ENCODE measurements around the gene BAG5.

The BAG5 gene

DNA sequence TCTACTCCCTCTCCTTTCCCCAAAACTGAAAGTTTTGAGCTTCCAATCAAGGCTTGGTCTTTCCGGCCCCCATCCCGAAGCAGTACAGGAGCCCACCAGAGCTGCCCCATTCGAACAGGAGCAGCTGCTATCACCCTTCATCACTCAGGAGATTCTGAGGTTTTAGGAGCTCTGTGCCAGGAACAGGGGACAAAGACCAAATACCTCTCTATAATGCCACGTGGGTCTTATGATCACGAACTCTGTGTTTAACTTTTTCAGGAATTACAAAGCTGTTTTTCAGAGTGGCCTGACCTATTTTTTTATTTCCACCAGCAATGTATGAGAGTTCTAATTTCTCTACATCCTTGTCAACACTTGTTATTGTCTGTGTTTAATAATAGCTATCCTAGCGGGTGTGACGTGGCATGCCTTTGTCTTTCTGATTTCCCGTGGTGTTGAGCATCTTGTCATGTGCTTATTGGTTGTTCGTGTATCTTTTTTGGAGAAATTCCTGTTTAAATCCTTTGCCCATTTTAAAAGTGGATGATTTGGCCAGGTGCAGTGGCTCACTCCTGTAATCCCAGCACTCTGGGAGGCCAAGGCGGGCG, 22.0 kb upstream of the BAG5 start:
- no peaks in the 10 kb centered on the region for H3K36me3 ChIP-seq (ENCODE audit: low read length)
- H4K20me1 ChIP-seq (ENCODE audit: low read depth, low read length) = no peaks in the 10 kb centered on the region
- no peak overlapping the region for H3K9ac ChIP-seq (ENCODE audit: low read length)
- TF ChIP-seq, protein P1, sequence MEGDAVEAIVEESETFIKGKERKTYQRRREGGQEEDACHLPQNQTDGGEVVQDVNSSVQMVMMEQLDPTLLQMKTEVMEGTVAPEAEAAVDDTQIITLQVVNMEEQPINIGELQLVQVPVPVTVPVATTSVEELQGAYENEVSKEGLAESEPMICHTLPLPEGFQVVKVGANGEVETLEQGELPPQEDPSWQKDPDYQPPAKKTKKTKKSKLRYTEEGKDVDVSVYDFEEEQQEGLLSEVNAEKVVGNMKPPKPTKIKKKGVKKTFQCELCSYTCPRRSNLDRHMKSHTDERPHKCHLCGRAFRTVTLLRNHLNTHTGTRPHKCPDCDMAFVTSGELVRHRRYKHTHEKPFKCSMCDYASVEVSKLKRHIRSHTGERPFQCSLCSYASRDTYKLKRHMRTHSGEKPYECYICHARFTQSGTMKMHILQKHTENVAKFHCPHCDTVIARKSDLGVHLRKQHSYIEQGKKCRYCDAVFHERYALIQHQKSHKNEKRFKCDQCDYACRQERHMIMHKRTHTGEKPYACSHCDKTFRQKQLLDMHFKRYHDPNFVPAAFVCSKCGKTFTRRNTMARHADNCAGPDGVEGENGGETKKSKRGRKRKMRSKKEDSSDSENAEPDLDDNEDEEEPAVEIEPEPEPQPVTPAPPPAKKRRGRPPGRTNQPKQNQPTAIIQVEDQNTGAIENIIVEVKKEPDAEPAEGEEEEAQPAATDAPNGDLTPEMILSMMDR (IDR thresholded peaks at IDR 0.05; ENCODE audit: insufficient read depth, low read length, poor library complexity, severe bottlenecking) = no peak
- no peak for TF ChIP-seq EZH2phosphoT487 (conservative IDR thresholded peaks at IDR 0.05; ENCODE audit: low read length)
- no peaks in the 10 kb centered on the region for H3F3A ChIP-seq (ENCODE audit: insufficient read depth)
- H3K9me3 ChIP-seq (ENCODE audit: insufficient read depth, low read length) = no peaks in the 10 kb centered on the region
- H3K27me3 ChIP-seq (ENCODE audit: low read length) = no peaks in the 10 kb centered on the region
- H3K9me2 ChIP-seq (replicated peaks; ENCODE audit: insufficient read depth, low read length) = no peaks in the 10 kb centered on the region
- no peak overlapping the region for H3K27ac ChIP-seq (ENCODE audit: low read depth, low read length)
- H2AFZ ChIP-seq (ENCODE audit: low read depth, low read length, severe bottlenecking) = no peak overlapping the region
- no peaks in the 10 kb centered on the region for H3K79me2 ChIP-seq (ENCODE audit: insufficient read depth, low read length)
- no peak overlapping the region for H3K4me3 ChIP-seq (ENCODE audit: insufficient read depth, low read length, poor library complexity, severe bottlenecking)
- no peak overlapping the region for H3K4me2 ChIP-seq (ENCODE audit: low read depth, low read length, poor library complexity, severe bottlenecking)

DNA sequence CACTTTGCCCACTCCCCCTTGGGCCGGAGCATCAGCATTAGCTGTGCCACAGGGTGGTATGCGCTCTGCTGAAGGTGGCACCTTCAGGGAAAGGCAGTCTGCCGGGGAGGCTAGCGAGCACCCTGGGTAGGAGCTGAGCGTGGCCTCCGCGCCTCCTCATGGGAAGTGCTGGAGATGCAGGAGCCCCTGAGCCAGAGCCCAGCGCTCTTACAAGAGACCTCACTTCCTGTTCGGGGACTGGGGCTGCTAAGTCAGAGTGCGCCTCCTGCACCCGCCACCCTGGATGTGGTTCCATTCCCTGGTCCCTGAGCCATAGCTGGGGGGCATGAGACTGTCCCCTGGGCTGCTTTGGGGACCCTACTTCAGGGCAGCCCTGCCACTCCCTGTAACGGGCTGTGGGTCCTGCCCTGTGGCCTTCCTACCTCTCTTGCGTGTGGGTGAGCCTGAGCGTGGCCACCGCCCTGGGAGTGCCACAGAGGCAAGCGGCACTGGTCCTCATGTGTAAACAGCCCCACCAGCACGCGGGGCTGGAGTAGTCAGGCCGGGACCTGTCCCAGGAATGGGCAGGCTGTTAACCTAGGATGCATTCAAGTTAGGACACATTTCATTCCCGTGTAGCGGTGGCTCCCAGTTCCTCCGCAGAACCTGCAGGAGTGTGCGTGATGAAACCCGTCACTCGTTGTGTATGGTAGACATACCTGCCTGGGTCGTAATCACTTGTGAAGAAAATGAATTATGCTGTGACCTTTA, 19.7 kb upstream of the BAG5 start:
- TF ChIP-seq, protein P1 (IDR thresholded peaks at IDR 0.05; ENCODE audit: insufficient read depth, low read length, poor library complexity, severe bottlenecking) = no peak
- TF ChIP-seq EZH2phosphoT487 (conservative IDR thresholded peaks at IDR 0.05; ENCODE audit: low read length) = no peak

DNA sequence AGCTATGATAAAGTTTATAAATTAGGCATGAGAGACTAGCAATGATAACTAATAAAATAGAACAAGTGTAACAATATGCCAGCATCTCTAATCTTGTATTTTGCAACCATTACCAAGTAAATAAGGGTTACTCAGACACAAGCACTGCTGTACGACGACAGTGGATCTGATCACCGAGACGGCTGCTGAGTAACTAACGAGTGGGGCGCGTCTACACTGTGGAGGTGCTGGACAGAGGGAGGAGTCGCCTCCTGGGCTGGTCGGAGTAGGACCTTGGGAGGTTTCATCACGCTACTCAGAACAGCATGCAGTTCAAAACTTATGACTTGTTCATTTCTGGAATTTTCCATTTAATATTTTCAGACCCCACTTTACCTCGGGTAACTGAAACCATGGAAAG, 18.7 kb upstream of the BAG5 start:
- H3K9ac ChIP-seq (ENCODE audit: low read length) = no peak overlapping the region
- H4K20me1 ChIP-seq (ENCODE audit: low read depth, low read length) = no peaks in the 10 kb centered on the region
- H3K36me3 ChIP-seq (ENCODE audit: low read length) = no peaks in the 10 kb centered on the region
- H2AFZ ChIP-seq (ENCODE audit: low read depth, low read length, severe bottlenecking) = no peak overlapping the region
- no peaks in the 10 kb centered on the region for H3F3A ChIP-seq (ENCODE audit: insufficient read depth)
- H3K27me3 ChIP-seq (ENCODE audit: low read length) = no peaks in the 10 kb centered on the region
- TF ChIP-seq EZH2phosphoT487 (conservative IDR thresholded peaks at IDR 0.05; ENCODE audit: low read length) = no peak
- TF ChIP-seq, protein P1 (IDR thresholded peaks at IDR 0.05; ENCODE audit: insufficient read depth, low read length, poor library complexity, severe bottlenecking) = no peak
- H3K4me2 ChIP-seq (ENCODE audit: low read depth, low read length, poor library complexity, severe bottlenecking) = no peak overlapping the region
- no peaks in the 10 kb centered on the region for H3K9me3 ChIP-seq (ENCODE audit: insufficient read depth, low read length)
- H3K9me2 ChIP-seq (replicated peaks; ENCODE audit: insufficient read depth, low read length) = no peaks in the 10 kb centered on the region
- H3K27ac ChIP-seq (ENCODE audit: low read depth, low read length) = no peak overlapping the region
- no peak overlapping the region for H3K4me3 ChIP-seq (ENCODE audit: insufficient read depth, low read length, poor library complexity, severe bottlenecking)
- no peaks in the 10 kb centered on the region for H3K79me2 ChIP-seq (ENCODE audit: insufficient read depth, low read length)

More for the DNA sequence above, 19.7 kb upstream of the BAG5 start:
- Histone ChIP-seq H3K9me3 (ENCODE audit: insufficient read depth, low read length) (no peaks in the 10 kb centered on the region), H3K9me2 (replicated peaks; ENCODE audit: insufficient read depth, low read length) (no peaks in the 10 kb centered on the region), H3K4me3 (ENCODE audit: insufficient read depth, low read length, poor library complexity, severe bottlenecking) (no peak overlapping the region), H3K79me2 (ENCODE audit: insufficient read depth, low read length) (no peaks in the 10 kb centered on the region), H3K27me3 (ENCODE audit: low read length) (no peaks in the 10 kb centered on the region), H3K9ac (ENCODE audit: low read length) (no peak overlapping the region), H2AFZ (ENCODE audit: low read depth, low read length, severe bottlenecking) (no peak overlapping the region), H3K27ac (ENCODE audit: low read depth, low read length) (no peak overlapping the region), H3K4me2 (ENCODE audit: low read depth, low read length, poor library complexity, severe bottlenecking) (no peak overlapping the region), H3K36me3 (ENCODE audit: low read length) (no peaks in the 10 kb centered on the region), H3F3A (ENCODE audit: insufficient read depth) (no peaks in the 10 kb centered on the region), H4K20me1 (ENCODE audit: low read depth, low read length) (no peaks in the 10 kb centered on the region)

Measured in SU-DHL-6 (cell line).